Parathyroid adenoma (tissue), 2 donors: ENCODE results near the gene UNC5C.

Source experiments
- H2AFZ ChIP-seq: fragments of 300-600 bp; sonication (generic); one replicate; pipeline ENCODE4 v1.7.0; 2017; ENCODE audit warnings: antibody characterized with exemption, mild to moderate bottlenecking
- H3K27ac ChIP-seq: fragments of 300-600 bp; sonication (generic); one replicate; pipeline ENCODE4 v1.7.0; 2017
- H3K27me3 ChIP-seq: fragments of 300-600 bp; sonication (generic); one replicate; pipeline ENCODE4 v1.7.0; 2017; ENCODE audit warnings: low read length; ENCODE audit not compliant: control insufficient read depth, insufficient read depth
- H3K36me3 ChIP-seq: fragments of 300-600 bp; sonication (generic); one replicate; pipeline ENCODE4 v1.7.0; 2017; ENCODE audit warnings: low read length; ENCODE audit not compliant: control insufficient read depth, insufficient read depth
- H3K4me1 ChIP-seq: fragments of 300-600 bp; sonication (generic); one replicate; pipeline ENCODE4 v1.7.0; 2017; ENCODE audit warnings: control low read depth
- H3K4me2 ChIP-seq: fragments of 300-600 bp; sonication (generic); one replicate; pipeline ENCODE4 v1.7.0; 2017; ENCODE audit warnings: low read length
- H3K4me3 ChIP-seq: fragments of 300-600 bp; sonication (generic); one replicate; pipeline ENCODE4 v1.7.0; 2017; ENCODE audit warnings: low read depth, low read length
- H3K79me2 ChIP-seq: fragments of 300-600 bp; sonication (generic); one replicate; pipeline ENCODE4 v1.7.0; 2017; ENCODE audit warnings: control low read depth
- H3K9ac ChIP-seq: fragments of 300-600 bp; sonication (generic); one replicate; pipeline ENCODE4 v1.7.0; 2017; ENCODE audit warnings: mild to moderate bottlenecking
- H3K9me3 ChIP-seq: fragments of 300-600 bp; sonication (generic); one replicate; pipeline ENCODE4 v1.7.0; 2017; ENCODE audit warnings: low read length; ENCODE audit not compliant: control insufficient read depth
- CTCF ChIP-seq: fragments of 300-600 bp; sonication (generic); IDR thresholded peaks from one replicate; pipeline ENCODE4 v1.7.0; 2017; ENCODE audit warnings: antibody characterized with exemption, mild to moderate bottlenecking
- donor health status: primary hyperparathyroidism.

Gene UNC5C

GRCh38 chr4:95445251-95445650 lies 103.5 kb downstream of the UNC5C start:
- Histone ChIP-seq H3K9ac (no peak overlapping the region), H3K27me3 (no peaks in the 10 kb centered on the region), H3K27ac (no peak overlapping the region), H3K36me3 (no peaks in the 10 kb centered on the region), H2AFZ (no peak overlapping the region), H3K79me2 (no peaks in the 10 kb centered on the region), H3K4me3 (no peak overlapping the region), H3K4me1 (no peaks in the 10 kb centered on the region), H3K4me2 (no peak overlapping the region), H3K9me3 (no peaks in the 10 kb centered on the region)
- TF ChIP-seq CTCF = no peak

- Histone ChIP-seq H3K9me3 (no peaks in the 10 kb centered on the region), H3K4me2 (no peak overlapping the region), H3K9ac (no peak overlapping the region), H3K36me3 (no peaks in the 10 kb centered on the region), H3K4me3 (no peak overlapping the region), H3K79me2 (no peaks in the 10 kb centered on the region), H2AFZ (no peak overlapping the region), H3K27ac (no peak overlapping the region), H3K27me3 (no peaks in the 10 kb centered on the region), H3K4me1 (no peaks in the 10 kb centered on the region)
- TF ChIP-seq CTCF = no peak
Observed at GRCh38 chr4:95444812-95445211, 104.0 kb downstream of the UNC5C start.

- Histone ChIP-seq H3K27ac (no peak overlapping the region), H3K9ac (no peak overlapping the region), H3K4me2 (no peak overlapping the region), H3K4me3 (no peak overlapping the region), H2AFZ (no peak overlapping the region), H3K79me2 (no peaks in the 10 kb centered on the region), H3K36me3 (no peaks in the 10 kb centered on the region), H3K4me1 (no peaks in the 10 kb centered on the region), H3K27me3 (no peaks in the 10 kb centered on the region), H3K9me3 (no peaks in the 10 kb centered on the region)
- no peak for TF ChIP-seq CTCF
Observed at GRCh38 chr4:95439896-95440295, 108.9 kb downstream of the UNC5C start.

- H3K9ac ChIP-seq = no peak overlapping the region
- H3K27ac ChIP-seq = no peak overlapping the region
- no peaks in the 10 kb centered on the region for H3K36me3 ChIP-seq
Observed at GRCh38 chr4:95439071-95439470, 109.7 kb downstream of the UNC5C start.

More at GRCh38 chr4:95439071-95439470, 109.7 kb downstream of the UNC5C start:
- H3K9me3 ChIP-seq = no peaks in the 10 kb centered on the region
- no peaks in the 10 kb centered on the region for H3K27me3 ChIP-seq
- no peak overlapping the region for H2AFZ ChIP-seq
- no peaks in the 10 kb centered on the region for H3K4me1 ChIP-seq
- H3K4me3 ChIP-seq = no peak overlapping the region
- H3K4me2 ChIP-seq = no peak overlapping the region
- no peak for TF ChIP-seq CTCF
- no peaks in the 10 kb centered on the region for H3K79me2 ChIP-seq
